Measurements from ENCODE around the gene TFPI.

Gene TFPI

DNA sequence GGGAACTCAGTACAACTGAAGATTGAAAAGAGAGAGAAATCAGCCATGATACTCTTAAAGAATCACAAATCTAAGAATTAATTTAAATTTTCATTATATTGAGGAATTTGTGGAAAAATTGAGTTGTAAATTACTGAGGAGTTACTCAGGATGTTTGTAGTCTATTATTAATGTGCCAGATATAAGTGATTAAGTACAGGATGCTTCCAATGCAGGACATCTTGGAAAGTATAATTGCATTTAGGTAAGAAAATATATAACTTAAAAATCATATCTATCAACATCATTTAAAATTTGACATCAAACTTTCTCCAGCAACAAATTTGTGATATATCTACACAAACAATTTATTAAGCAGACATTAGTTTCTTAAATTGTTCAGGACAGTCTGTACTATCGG, 107.5 kb downstream of the TFPI start:
- Histone ChIP-seq H3K4me1 (ENCODE audit: insufficient read depth, low read length) (peaks cover 5% of the 10 kb centered on the region; the same call in 1 of the 2 replicates), H3K4me3 (ENCODE audit: low read length) (no peak overlapping the region), H3K27me3 (ENCODE audit: insufficient read depth, low read length) (no peaks in the 10 kb centered on the region), H3K9me3 (ENCODE audit: insufficient read depth, low read depth, low read length) (no peaks in the 10 kb centered on the region), H3K9ac (ENCODE audit: low read depth, low read length) (no peak overlapping the region), H3K27ac (ENCODE audit: low read length) (no peak overlapping the region), H3K36me3 (ENCODE audit: insufficient read depth, low read depth, low read length) (no peaks in the 10 kb centered on the region)

- no peaks in the 10 kb centered on the region for H3K27me3 ChIP-seq (ENCODE audit: insufficient read depth, low read length)
- no peak overlapping the region for H3K4me3 ChIP-seq (ENCODE audit: low read length)
- H3K9ac ChIP-seq (ENCODE audit: low read depth, low read length) = no peak overlapping the region
- no peaks in the 10 kb centered on the region for H3K9me3 ChIP-seq (ENCODE audit: insufficient read depth, low read depth, low read length)
- H3K36me3 ChIP-seq (ENCODE audit: insufficient read depth, low read depth, low read length) = no peaks in the 10 kb centered on the region
- H3K27ac ChIP-seq (ENCODE audit: low read length) = no peak overlapping the region
- H3K4me1 ChIP-seq (ENCODE audit: insufficient read depth, low read length) = peaks cover 5% of the 10 kb centered on the region; the same call in 1 of the 2 replicates
Measured at GRCh38 chr2:187445051-187445450, 109.2 kb downstream of the TFPI start.

- Histone ChIP-seq H3K4me1 (ENCODE audit: insufficient read depth, low read length) (no peaks in the 10 kb centered on the region), H3K27ac (ENCODE audit: low read length) (no peak overlapping the region), H3K27me3 (ENCODE audit: insufficient read depth, low read length) (no peaks in the 10 kb centered on the region), H3K36me3 (ENCODE audit: insufficient read depth, low read depth, low read length) (no peaks in the 10 kb centered on the region), H3K4me3 (ENCODE audit: low read length) (no peak overlapping the region), H3K9me3 (ENCODE audit: insufficient read depth, low read depth, low read length) (no peaks in the 10 kb centered on the region), H3K9ac (ENCODE audit: low read depth, low read length) (no peak overlapping the region)
Measured at GRCh38 chr2:187442778-187443177, 111.5 kb downstream of the TFPI start.

DNA sequence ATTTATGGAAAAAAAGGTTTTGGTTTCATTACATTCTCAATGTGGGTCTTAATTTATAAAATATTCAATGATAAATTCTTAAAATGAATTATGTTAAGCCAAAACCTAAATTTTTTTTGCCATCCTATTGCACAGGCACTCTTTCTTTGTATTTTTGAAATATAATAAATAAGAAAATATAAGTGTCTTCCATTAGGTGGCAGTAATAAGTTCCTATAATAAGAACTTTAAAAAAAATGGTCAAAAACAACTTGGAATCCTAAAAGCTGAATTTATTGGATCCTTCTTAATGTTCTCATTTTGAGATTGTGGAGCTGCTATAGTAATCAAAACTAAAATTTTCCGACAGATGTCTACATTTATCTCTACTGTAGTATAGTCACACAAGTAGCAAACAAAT, 111.9 kb downstream of the TFPI start:
- Histone ChIP-seq H3K9me3 (ENCODE audit: insufficient read depth, low read depth, low read length) (no peaks in the 10 kb centered on the region), H3K4me1 (ENCODE audit: insufficient read depth, low read length) (no peaks in the 10 kb centered on the region), H3K4me3 (ENCODE audit: low read length) (no peak overlapping the region), H3K27ac (ENCODE audit: low read length) (no peak overlapping the region), H3K27me3 (ENCODE audit: insufficient read depth, low read length) (no peaks in the 10 kb centered on the region), H3K9ac (ENCODE audit: low read depth, low read length) (no peak overlapping the region), H3K36me3 (ENCODE audit: insufficient read depth, low read depth, low read length) (no peaks in the 10 kb centered on the region)

DNA sequence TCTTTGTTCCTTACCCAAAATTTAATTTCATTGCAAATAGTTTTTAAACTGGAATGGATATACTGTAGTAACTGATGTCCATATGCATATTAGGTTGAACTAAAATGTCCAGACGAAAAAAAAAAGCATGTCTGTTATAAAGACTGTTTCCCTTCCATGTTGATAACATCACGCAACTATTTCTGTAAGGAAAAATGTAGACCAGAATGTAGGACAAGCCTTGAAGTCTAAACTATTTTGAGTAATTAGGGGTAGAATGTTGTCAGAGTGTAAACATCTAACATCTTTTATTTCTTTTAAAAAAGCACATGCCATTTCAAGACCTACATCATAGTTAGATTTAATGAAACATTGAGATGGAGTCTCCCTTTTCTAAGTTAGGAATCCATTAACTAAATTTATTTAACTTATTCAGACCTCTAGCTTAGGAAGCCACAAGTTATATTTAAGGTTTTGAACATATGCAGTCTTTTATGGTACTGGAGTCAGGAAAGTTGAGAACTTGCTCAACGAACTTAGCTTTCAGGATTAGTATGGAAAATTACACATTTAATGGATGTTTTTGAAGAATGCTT, 114.0 kb downstream of the TFPI start:
- no peak overlapping the region for H3K4me3 ChIP-seq (ENCODE audit: low read length)
- no peaks in the 10 kb centered on the region for H3K36me3 ChIP-seq (ENCODE audit: insufficient read depth, low read depth, low read length)
- H3K9ac ChIP-seq (ENCODE audit: low read depth, low read length) = no peak overlapping the region
- no peaks in the 10 kb centered on the region for H3K27me3 ChIP-seq (ENCODE audit: insufficient read depth, low read length)
- H3K9me3 ChIP-seq (ENCODE audit: insufficient read depth, low read depth, low read length) = no peaks in the 10 kb centered on the region
- H3K27ac ChIP-seq (ENCODE audit: low read length) = no peak overlapping the region
- H3K4me1 ChIP-seq (ENCODE audit: insufficient read depth, low read length) = no peaks in the 10 kb centered on the region

DNA sequence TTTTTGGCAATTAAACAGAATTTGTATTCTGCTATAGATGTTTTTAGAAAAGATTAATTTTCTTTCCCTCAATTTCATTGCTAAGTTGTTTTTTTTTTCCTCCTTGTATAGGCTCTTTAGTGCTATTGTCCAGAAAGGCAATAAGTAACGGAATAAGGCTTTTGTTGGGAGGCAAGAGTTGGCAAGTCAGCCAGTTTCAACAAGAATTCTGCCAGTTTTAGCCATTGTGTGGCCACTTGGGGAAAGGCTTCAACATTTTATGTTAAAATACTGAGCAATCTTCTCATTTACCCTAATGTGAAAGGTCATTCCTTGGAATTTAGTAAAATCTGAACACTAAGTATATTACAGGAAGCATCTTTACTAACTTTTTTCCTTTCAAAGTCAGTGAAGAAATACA, 115.8 kb downstream of the TFPI start:
- no peak overlapping the region for H3K27ac ChIP-seq (ENCODE audit: low read length)
- H3K36me3 ChIP-seq (ENCODE audit: insufficient read depth, low read depth, low read length) = no peaks in the 10 kb centered on the region
- H3K4me3 ChIP-seq (ENCODE audit: low read length) = no peak overlapping the region
- no peak overlapping the region for H3K9ac ChIP-seq (ENCODE audit: low read depth, low read length)
- H3K27me3 ChIP-seq (ENCODE audit: insufficient read depth, low read length) = no peaks in the 10 kb centered on the region
- H3K4me1 ChIP-seq (ENCODE audit: insufficient read depth, low read length) = no peaks in the 10 kb centered on the region
- no peaks in the 10 kb centered on the region for H3K9me3 ChIP-seq (ENCODE audit: insufficient read depth, low read depth, low read length)

DNA sequence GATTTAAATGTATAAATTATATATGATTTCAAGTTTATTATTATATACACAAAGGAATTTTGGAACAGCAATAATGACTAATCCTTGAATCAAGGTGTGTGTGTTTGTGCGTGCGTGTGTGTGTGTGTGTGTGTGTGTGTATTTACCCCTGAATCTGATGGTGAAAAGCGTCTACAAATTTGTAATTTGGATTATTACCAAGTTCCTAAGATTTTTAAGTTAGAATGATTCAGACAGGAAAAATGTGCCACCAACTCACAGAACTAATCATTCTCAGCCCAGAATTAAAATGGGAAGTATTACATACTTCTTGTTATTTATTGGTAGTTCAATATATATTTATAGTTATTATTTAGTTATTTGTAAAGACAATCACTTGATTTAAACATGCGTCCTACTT, 118.5 kb downstream of the TFPI start:
- no peaks in the 10 kb centered on the region for H3K9me3 ChIP-seq (ENCODE audit: insufficient read depth, low read depth, low read length)
- H3K36me3 ChIP-seq (ENCODE audit: insufficient read depth, low read depth, low read length) = no peaks in the 10 kb centered on the region
- H3K27ac ChIP-seq (ENCODE audit: low read length) = no peak overlapping the region
- H3K9ac ChIP-seq (ENCODE audit: low read depth, low read length) = no peak overlapping the region
- H3K4me3 ChIP-seq (ENCODE audit: low read length) = no peak overlapping the region
- H3K4me1 ChIP-seq (ENCODE audit: insufficient read depth, low read length) = no peaks in the 10 kb centered on the region
- H3K27me3 ChIP-seq (ENCODE audit: insufficient read depth, low read length) = no peaks in the 10 kb centered on the region

- H3K27ac ChIP-seq (ENCODE audit: low read length) = no peak overlapping the region
- H3K9me3 ChIP-seq (ENCODE audit: insufficient read depth, low read depth, low read length) = no peaks in the 10 kb centered on the region
- no peaks in the 10 kb centered on the region for H3K27me3 ChIP-seq (ENCODE audit: insufficient read depth, low read length)
- H3K9ac ChIP-seq (ENCODE audit: low read depth, low read length) = no peak overlapping the region
- no peaks in the 10 kb centered on the region for H3K36me3 ChIP-seq (ENCODE audit: insufficient read depth, low read depth, low read length)
- H3K4me3 ChIP-seq (ENCODE audit: low read length) = no peak overlapping the region
- H3K4me1 ChIP-seq (ENCODE audit: insufficient read depth, low read length) = no peaks in the 10 kb centered on the region
Measured at GRCh38 chr2:187435078-187435477, 119.2 kb downstream of the TFPI start.

DNA sequence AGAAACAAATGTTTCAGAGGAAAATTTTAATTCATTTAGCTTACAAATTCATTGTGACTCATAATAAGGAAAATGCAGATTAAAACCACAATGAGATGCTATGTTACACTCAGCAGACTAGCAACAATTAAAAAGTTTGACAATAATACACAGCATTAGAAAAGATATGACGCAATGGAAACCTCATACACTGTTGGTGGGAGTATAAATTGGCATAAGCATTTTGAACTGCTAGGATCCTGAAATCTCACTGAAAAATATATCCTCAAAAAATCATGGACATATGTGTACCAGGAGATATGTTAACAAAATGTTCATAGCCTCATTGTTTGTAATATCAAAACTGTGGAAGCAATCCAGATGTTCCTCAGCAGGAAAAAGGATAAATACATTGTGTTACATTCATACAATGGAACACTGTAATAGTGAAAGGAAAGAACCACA, 119.9 kb downstream of the TFPI start:
- Histone ChIP-seq H3K9me3 (ENCODE audit: insufficient read depth, low read depth, low read length) (no peaks in the 10 kb centered on the region), H3K9ac (ENCODE audit: low read depth, low read length) (no peak overlapping the region), H3K4me1 (ENCODE audit: insufficient read depth, low read length) (no peaks in the 10 kb centered on the region), H3K27me3 (ENCODE audit: insufficient read depth, low read length) (no peaks in the 10 kb centered on the region), H3K27ac (ENCODE audit: low read length) (no peak overlapping the region), H3K4me3 (ENCODE audit: low read length) (no peak overlapping the region), H3K36me3 (ENCODE audit: insufficient read depth, low read depth, low read length) (no peaks in the 10 kb centered on the region)

- no peaks in the 10 kb centered on the region for H3K4me1 ChIP-seq (ENCODE audit: insufficient read depth, low read length)
- no peak overlapping the region for H3K9ac ChIP-seq (ENCODE audit: low read depth, low read length)
Measured at GRCh38 chr2:187431911-187432310, 122.3 kb downstream of the TFPI start.

DNA sequence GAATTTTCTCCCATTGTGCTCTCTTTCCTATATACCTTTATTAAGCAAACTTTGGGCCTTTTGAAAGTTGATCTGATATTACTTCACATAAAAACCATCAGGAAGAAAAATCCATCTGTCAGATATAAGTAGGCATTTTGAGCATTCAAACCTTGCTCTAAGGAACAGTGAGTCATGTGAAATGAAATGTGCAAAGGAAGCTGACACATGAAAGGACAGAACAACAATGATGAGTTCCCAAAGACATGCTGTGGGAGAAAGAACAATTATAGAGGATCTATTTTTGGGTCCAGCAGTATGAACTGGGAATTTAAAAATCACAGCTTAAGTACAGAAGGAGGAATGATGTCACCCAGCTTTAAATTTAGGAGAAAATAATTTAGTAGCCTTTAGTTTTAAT, 124.2 kb downstream of the TFPI start:
- Histone ChIP-seq H3K4me1 (ENCODE audit: insufficient read depth, low read length) (no peaks in the 10 kb centered on the region), H3K9ac (ENCODE audit: low read depth, low read length) (no peak overlapping the region), H3K27ac (ENCODE audit: low read length) (no peak overlapping the region), H3K4me3 (ENCODE audit: low read length) (no peak overlapping the region), H3K9me3 (ENCODE audit: insufficient read depth, low read depth, low read length) (no peaks in the 10 kb centered on the region), H3K27me3 (ENCODE audit: insufficient read depth, low read length) (no peaks in the 10 kb centered on the region), H3K36me3 (ENCODE audit: insufficient read depth, low read depth, low read length) (no peaks in the 10 kb centered on the region)

More at GRCh38 chr2:187431911-187432310, 122.3 kb downstream of the TFPI start:
- Histone ChIP-seq H3K27me3 (ENCODE audit: insufficient read depth, low read length) (no peaks in the 10 kb centered on the region), H3K36me3 (ENCODE audit: insufficient read depth, low read depth, low read length) (no peaks in the 10 kb centered on the region), H3K27ac (ENCODE audit: low read length) (no peak overlapping the region), H3K4me3 (ENCODE audit: low read length) (no peak overlapping the region), H3K9me3 (ENCODE audit: insufficient read depth, low read depth, low read length) (no peaks in the 10 kb centered on the region)

DNA sequence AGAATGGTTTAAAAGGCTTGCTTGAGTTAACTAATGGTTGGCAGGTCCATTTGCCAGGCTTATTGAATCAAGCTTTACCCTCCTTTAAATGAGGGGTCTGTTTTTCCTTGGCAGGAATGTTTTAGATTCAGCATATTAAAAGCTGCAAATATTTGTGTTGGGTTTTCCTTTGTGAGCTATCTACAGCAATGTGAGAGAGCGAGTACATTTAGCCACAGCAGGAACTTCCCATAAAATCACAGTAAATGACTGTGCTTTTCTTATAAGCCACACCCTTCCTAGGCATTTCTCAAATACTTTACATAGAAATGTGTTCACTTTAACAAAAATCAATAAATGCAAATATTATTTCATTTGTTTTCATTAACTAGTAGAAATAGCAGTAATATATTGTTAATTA, 130.1 kb downstream of the TFPI start:
- Histone ChIP-seq H3K9ac (ENCODE audit: low read depth, low read length) (peak overlapping the region; percentile 47; the same call in 1 of the 2 replicates), H3K4me1 (ENCODE audit: insufficient read depth, low read length) (peaks cover 11% of the 10 kb centered on the region; the same call in 1 of the 2 replicates), H3K9me3 (ENCODE audit: insufficient read depth, low read depth, low read length) (no peaks in the 10 kb centered on the region), H3K27me3 (ENCODE audit: insufficient read depth, low read length) (no peaks in the 10 kb centered on the region), H3K27ac (ENCODE audit: low read length) (peak overlapping the region; percentile 36), H3K36me3 (ENCODE audit: insufficient read depth, low read depth, low read length) (no peaks in the 10 kb centered on the region), H3K4me3 (ENCODE audit: low read length) (no peak overlapping the region)

All from iPS-20b (cell line).